SH-SY5Y (cell line): ENCODE measurements around the gene ZNF441.

Experiments
- GATA2 ChIP-seq: IDR thresholded peaks from 2 replicates; pipeline ENCODE4 v1.6.1; 2011; ENCODE audit warnings: mild to moderate bottlenecking, low read depth, low read length
- GATA3 ChIP-seq: IDR thresholded peaks from 2 replicates; pipeline ENCODE4 v1.6.1; 2011; ENCODE audit warnings: low read depth, mild to moderate bottlenecking, low read length, moderate library complexity

DNA sequence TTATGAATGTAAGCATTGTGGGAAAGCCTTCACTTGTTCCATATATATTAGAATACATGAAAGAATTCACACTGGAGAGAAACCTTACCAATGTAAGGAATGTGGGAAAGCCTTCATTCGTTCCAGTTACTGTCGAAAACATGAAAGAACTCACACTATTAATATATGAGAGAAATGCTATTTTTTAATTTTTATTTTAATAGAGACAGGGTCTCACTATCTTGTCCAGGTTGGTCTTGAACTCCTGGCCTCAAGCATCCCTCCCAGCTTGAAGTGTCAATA lies 40.2 kb downstream of the ZNF441 start:
- TF ChIP-seq GATA3: no peak
- no peak for TF ChIP-seq GATA2
